Measurements from ENCODE around the gene STRA6. TPM values are rescaled to one million over a fixed set of nuclear protein-coding genes. Genes with fewer than 3 reads are reported as not detected.

STRA6 gene, protein sequence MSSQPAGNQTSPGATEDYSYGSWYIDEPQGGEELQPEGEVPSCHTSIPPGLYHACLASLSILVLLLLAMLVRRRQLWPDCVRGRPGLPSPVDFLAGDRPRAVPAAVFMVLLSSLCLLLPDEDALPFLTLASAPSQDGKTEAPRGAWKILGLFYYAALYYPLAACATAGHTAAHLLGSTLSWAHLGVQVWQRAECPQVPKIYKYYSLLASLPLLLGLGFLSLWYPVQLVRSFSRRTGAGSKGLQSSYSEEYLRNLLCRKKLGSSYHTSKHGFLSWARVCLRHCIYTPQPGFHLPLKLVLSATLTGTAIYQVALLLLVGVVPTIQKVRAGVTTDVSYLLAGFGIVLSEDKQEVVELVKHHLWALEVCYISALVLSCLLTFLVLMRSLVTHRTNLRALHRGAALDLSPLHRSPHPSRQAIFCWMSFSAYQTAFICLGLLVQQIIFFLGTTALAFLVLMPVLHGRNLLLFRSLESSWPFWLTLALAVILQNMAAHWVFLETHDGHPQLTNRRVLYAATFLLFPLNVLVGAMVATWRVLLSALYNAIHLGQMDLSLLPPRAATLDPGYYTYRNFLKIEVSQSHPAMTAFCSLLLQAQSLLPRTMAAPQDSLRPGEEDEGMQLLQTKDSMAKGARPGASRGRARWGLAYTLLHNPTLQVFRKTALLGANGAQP
- not detected for total RNA-seq

DNA sequence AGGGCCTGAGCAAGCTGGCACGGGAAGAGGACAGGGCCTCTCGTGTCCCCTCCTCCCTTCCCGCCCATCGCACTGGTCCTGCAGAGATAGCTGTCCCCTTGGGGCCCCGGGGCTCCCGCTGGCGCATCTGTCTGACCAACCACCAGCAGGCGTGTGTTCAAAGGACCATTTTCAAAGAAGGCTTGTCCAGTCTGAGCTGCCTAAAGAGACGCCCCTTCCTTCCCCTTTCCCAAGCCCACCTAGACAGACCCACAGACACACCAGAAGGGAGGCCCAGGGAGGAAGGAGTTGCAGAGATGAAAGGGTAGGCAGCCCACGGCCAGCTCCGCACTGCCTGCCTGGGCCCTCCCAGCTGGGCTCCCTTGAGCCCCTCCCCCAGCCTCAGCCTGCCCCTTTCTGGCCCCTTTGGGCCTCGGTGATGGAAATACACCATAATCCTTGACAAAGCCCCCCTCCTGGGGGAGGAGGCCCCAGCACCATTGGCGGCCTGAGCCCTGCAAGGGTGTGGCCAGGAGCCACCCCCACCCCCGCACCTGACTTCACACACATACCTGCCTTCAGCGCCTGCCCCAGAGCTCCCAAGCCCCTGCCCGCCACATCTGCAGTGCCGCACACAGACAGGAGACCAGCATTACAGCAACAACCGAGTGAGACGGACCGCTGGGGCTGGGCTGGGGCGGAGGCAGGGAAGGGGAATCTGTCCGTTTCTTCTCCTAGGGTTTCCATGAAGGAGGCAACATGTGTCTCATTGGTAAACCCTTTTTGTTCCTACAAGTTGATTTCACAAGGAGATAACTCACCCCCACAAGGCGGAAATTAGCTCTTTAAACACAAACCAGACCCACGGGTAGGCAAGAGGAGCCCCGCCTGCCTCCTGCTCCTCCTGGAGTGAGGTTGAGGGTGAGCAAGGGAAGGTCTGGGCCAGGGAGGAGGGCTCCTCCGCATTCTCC, at the start of gene STRA6:
STRA6 (minus strand) TSS at position 336 of the 950 bp plus-strand sequence. CDS start 520 bp downstream, outside the sequence.

DNA sequence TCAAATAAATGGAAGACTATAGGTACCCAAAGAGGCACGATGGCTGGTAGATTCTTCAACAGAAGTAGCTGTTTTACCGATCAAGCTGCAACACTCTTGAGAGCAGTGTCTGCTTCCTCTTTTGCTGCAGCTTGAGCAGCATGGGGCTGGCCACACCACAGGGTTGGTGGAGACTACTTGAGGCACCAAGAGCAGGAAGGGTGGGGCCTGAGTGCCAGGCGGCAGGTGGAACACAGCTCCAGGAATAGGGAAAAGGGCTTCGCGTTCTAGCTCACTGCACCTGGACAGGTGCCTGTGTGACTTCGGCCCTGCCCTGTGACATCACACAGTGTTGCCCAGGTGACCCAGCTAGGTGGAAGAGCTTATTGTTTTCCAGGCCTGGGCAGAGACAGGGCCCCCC, 33.4 kb upstream of the STRA6 start, which contains the start of gene CCDC33:
CCDC33 (plus strand) TSS at position 365 of the 400 bp plus-strand sequence. CDS start 394 bp downstream, outside the sequence.

DNA sequence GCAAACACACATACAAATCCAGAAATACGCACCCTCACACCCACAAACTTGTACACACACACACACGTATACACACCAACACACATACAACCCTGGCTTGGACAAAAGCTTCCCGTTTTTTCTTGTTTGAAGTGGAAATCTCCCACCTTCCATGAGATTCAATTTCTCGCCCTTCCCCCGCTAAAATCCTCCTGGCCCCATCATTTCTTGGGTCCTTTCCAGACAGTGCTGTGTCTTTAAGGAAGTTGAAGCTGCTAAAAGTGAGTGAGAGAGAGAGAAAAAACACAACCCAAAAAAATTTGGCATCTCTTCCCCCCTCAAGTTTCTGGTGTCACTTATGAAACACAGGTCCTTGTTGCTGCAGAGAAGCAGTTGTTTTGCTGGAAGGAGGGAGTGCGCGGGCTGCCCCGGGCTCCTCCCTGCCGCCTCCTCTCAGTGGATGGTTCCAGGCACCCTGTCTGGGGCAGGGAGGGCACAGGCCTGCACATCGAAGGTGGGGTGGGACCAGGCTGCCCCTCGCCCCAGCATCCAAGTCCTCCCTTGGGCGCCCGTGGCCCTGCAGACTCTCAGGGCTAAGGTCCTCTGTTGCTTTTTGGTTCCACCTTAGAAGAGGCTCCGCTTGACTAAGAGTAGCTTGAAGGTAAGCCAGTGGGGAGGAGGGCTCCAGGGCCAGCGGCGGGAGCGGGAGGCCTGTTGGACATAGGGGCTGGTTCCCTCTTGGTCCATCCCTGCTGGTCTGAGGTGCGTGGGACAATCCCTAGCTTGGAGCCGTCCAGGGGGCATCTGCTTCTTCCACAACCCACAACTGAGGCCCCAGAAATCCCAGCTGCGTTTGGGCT, 29.0 kb downstream of the STRA6 start, which contains the start of gene ISLR:
ISLR (plus strand) TSS at position 331 of the 839 bp plus-strand sequence. CDS start 1,149 bp downstream, outside the sequence.

DNA sequence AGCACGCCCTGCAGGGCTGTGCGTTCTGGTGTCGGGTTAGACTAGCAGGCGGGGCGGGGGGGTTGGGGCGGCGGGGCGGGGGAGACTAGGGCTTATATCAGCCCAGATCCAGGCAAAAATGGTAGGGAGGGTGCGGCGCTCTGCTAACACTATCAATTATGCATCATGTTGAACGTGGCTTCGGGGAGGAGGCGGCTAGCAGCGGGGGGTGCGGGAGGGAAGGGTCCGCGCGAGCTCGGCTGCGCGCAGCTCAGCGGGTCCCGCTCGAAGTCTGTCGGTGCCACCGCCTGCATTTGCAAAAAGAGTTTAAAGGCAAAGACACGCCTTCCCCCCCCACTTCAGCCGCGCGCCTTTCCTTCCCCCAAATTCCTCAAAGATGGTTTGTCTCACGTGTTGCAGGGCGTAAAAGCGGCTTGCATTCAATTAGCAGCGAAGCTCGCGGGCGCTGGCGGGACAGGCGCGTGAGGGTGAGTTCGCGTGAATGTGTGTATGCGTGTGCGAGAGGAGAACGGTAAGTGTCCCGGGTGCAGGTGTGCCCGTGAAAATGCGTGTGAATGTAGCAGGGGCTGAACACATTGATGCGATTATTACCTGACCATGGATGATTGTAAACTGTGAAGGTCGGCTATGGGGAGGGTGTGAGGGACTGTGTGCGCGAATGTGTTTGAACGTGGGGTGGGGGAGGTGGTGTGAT, 72.3 kb downstream of the STRA6 start, which contains the start of gene ISLR2:
ISLR2 (plus strand) TSS at position 432 of the 694 bp plus-strand sequence. CDS start 2,169 bp downstream, outside the sequence.

Other genes starting within 250 kb of the STRA6 start
- gene STOML1, start 210.5 kb downstream of the STRA6 start, total RNA-seq = 1 to 10 TPM; 8.3 to 9.5 TPM
- gene PML, start 208.1 kb downstream of the STRA6 start, total RNA-seq = 10 to 100 TPM; 83.8 to 92.3 TPM
- under 1 TPM in 1 of 2 experiments, not detected in 1; 0.08 TPM for gene GOLGA6A, start 120.2 kb downstream of the STRA6 start, total RNA-seq
- gene ISLR2, start 72.2 kb downstream of the STRA6 start, total RNA-seq = not detected
- gene ISLR, start 29.1 kb downstream of the STRA6 start, total RNA-seq = not detected
- not detected for gene CCDC33, start 33.5 kb upstream of the STRA6 start, total RNA-seq
- not detected for gene CYP11A1, start 164.9 kb upstream of the STRA6 start, total RNA-seq
- 1 to 10 TPM; 3.0 to 3.3 TPM for gene SEMA7A, start 231.2 kb upstream of the STRA6 start, total RNA-seq